ENCODE data around the gene ZSCAN23.
A peak's percentile ranks its signal among the peaks of the same experiment; 100 is the strongest.

ZSCAN23 gene

DNA sequence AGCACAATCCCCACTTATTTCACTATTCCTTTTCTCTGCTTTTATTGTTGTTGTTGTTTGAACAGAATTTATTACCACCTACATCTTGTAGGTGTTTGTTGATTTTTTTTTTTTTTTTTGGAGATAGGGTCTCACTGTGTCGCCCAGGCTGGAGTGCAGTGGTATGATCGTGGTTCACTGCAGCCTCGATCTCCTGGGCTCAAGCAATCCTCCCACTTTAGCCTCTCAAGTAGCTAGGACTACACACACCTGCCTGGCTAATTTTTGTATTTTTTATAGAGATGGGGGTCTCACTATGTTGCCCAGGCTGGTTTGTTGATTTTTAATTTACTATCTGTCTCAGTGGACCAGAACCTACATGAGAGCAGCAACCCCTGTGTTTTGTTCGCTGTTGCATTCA lies 47.4 kb downstream of the ZSCAN23 start:
- H3K4me1 Mint-ChIP-seq, result peaks cover 62% of the 10 kb centered on the region
- H3K36me3 Mint-ChIP-seq (ENCODE audit: low read depth), result peaks cover 76% of the 10 kb centered on the region

GRCh38 chr6:28393912-28394662 lies 49.2 kb downstream of the ZSCAN23 start:
- Mint-ChIP-seq H3K4me3 (peak overlapping the region; percentile 9), H3K36me3 (ENCODE audit: low read depth) (peaks cover 93% of the 10 kb centered on the region), H3K27ac (no peak overlapping the region), H3K9me3 (peaks cover 8% of the 10 kb centered on the region), H3K4me1 (peaks cover 59% of the 10 kb centered on the region), H3K27me3 (ENCODE audit: low read depth, poor library complexity) (no peaks in the 10 kb centered on the region)
- TF ChIP-seq, protein P1, sequence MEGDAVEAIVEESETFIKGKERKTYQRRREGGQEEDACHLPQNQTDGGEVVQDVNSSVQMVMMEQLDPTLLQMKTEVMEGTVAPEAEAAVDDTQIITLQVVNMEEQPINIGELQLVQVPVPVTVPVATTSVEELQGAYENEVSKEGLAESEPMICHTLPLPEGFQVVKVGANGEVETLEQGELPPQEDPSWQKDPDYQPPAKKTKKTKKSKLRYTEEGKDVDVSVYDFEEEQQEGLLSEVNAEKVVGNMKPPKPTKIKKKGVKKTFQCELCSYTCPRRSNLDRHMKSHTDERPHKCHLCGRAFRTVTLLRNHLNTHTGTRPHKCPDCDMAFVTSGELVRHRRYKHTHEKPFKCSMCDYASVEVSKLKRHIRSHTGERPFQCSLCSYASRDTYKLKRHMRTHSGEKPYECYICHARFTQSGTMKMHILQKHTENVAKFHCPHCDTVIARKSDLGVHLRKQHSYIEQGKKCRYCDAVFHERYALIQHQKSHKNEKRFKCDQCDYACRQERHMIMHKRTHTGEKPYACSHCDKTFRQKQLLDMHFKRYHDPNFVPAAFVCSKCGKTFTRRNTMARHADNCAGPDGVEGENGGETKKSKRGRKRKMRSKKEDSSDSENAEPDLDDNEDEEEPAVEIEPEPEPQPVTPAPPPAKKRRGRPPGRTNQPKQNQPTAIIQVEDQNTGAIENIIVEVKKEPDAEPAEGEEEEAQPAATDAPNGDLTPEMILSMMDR (IDR thresholded peaks at IDR 0.05), result no peak
- no peak for DNase-seq

More for the DNA sequence above, 47.4 kb downstream of the ZSCAN23 start:
- Mint-ChIP-seq H3K9me3 (peaks cover 8% of the 10 kb centered on the region), H3K4me3 (peak overlapping the region; percentile 58), H3K27ac (no peak overlapping the region), H3K27me3 (ENCODE audit: low read depth, poor library complexity) (peaks cover 6% of the 10 kb centered on the region)
- TF ChIP-seq, protein P1 (IDR thresholded peaks at IDR 0.05), result no peak
- DNase-seq, result no peak

GRCh38 chr6:28390688-28391087 lies 52.6 kb downstream of the ZSCAN23 start:
- DNase-seq, result no peak
- Mint-ChIP-seq H3K27ac (no peak overlapping the region), H3K4me3 (no peak overlapping the region), H3K27me3 (ENCODE audit: low read depth, poor library complexity) (no peaks in the 10 kb centered on the region), H3K9me3 (peaks cover 8% of the 10 kb centered on the region), H3K4me1 (peaks cover 48% of the 10 kb centered on the region), H3K36me3 (ENCODE audit: low read depth) (peaks cover 96% of the 10 kb centered on the region)
- TF ChIP-seq, protein P1 (IDR thresholded peaks at IDR 0.05), result no peak

DNA sequence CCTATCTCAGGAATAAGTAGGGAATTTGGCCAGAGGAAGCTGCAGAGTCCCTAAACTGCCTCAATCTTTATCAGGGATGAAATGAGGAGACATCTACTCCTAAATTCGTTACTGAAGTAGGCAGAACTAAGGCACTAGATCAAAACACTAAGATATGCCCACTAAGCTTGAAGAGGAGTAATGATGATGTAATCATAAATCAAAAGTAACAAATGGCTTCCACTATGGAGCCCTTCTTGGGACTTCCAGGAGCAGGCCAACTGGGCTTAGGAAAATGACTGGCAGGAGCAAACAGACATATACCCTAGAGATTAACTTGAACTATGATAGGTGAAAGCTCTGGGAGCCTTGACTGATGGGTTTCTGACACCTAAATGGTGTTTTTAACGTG lies 59.2 kb downstream of the ZSCAN23 start:
- no peak for DNase-seq
- Mint-ChIP-seq H3K27ac (no peak overlapping the region), H3K9me3 (peaks cover 36% of the 10 kb centered on the region), H3K4me1 (peaks cover 48% of the 10 kb centered on the region), H3K4me3 (no peak overlapping the region), H3K36me3 (ENCODE audit: low read depth) (peaks cover 97% of the 10 kb centered on the region), H3K27me3 (ENCODE audit: low read depth, poor library complexity) (no peaks in the 10 kb centered on the region)
- TF ChIP-seq, protein P1 (IDR thresholded peaks at IDR 0.05), result no peak

DNA sequence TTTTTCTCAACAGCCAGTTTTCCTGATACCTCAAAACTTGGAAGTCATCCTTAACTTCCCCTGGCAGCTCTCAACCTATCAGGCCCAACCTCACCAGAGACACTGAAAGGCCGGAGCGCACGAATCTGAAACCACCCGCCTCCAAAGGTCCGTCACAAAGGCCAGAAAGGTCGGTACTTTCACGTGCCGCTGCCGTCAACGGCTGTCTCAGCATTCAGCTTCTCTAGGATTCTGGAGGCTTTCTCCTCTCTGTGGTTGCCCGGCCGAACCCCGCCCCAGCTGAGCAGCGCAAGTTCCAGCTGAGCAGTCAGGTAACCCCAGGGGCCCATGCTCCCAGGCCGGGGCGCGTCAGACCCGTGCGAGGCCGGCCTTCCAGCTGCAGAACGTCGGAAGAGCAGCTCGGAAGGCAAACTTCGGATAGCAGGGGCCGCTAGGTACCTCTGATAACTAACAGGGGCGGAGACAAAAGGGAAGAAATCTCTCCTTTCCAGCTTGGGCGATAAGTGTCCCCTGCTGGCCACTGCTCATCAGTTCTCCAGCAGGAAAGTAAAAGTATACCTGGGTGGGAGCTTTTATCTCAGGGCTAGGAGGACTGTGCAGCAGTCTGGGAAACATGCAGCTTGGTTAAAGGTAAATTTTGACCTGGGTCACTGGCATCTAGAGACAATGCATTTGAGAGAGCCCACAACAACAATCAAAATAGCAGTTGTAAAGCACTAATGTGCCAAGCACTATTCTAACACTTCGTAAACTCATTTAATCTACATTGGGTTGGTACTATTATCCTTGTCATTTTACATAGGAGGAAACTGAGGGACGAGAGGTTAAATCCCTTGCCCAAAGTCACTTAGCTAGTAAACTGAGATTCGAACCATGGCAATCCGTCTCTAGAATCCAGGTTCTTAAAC lies 59.8 kb downstream of the ZSCAN23 start:
- H3K27me3 Mint-ChIP-seq (ENCODE audit: low read depth, poor library complexity), result no peaks in the 10 kb centered on the region
- peaks cover 38% of the 10 kb centered on the region for H3K9me3 Mint-ChIP-seq
- TF ChIP-seq, protein P1 (IDR thresholded peaks at IDR 0.05), result peak; percentile 45
- peaks cover 45% of the 10 kb centered on the region for H3K4me1 Mint-ChIP-seq
- DNase-seq, result peak; percentile 80
- peak overlapping the region; percentile 91 for H3K27ac Mint-ChIP-seq
- H3K36me3 Mint-ChIP-seq (ENCODE audit: low read depth), result peaks cover 98% of the 10 kb centered on the region
- H3K4me3 Mint-ChIP-seq, result peak overlapping the region; percentile 81
